Fibroblast of the conjunctiva (primary cell): ENCODE results near the gene PRKAG3.
"Not testable (repeated sequence)": the region's sequence is repeated elsewhere in the genome, so short reads cannot be mapped to it uniquely, and the experiment has no call there.

Experiments used
- DNase-seq: peaks from one replicate; pipeline ENCODE4 v3.0.0-alpha.2; 2010; ENCODE audit warnings: low read depth

The PRKAG3 gene

DNA sequence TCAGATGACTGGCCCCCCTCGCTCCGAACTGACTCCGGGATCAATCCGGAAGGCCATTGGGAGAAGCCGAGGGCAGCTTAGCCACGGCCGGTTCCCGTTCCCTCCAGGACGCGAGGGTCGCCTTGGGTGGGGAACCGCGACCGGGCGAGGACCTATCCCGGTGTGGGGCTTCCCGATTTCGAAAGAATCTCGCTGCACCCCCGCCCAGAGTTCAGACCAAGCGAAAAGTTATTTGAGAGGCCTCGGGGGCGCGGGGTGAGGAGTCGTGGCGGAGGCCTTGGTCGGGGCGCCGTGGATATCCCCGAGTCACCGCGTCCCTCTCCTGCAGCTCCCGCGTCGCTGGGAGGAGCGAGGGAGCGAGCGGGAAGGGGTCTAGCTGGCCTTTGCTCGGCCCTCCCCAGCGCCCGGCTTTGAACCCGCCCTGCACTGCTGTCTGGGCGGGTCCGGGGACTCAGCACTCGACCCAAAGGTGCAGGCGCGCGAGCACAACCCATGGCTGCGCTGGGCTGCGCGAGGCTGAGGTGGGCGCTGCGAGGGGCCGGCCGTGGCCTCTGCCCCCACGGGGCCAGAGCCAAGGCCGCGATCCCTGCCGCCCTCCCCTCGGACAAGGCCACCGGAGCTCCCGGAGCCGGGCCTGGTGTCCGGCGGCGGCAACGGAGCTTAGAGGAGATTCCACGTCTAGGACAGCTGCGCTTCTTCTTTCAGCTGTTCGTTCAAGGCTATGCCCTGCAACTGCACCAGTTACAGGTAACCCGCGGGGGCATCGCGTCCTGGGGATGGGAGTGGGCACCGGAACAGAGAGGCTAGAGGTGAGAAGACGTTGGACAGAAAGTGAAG, 49.7 kb downstream of the PRKAG3 start, which contains the start of gene CYP27A1:
Gene CYP27A1, plus strand, starts transcription at position 457 of the 837 bp plus-strand sequence. Its CDS starts 36 bp downstream, at position 493.
- no peak for DNase-seq

DNA sequence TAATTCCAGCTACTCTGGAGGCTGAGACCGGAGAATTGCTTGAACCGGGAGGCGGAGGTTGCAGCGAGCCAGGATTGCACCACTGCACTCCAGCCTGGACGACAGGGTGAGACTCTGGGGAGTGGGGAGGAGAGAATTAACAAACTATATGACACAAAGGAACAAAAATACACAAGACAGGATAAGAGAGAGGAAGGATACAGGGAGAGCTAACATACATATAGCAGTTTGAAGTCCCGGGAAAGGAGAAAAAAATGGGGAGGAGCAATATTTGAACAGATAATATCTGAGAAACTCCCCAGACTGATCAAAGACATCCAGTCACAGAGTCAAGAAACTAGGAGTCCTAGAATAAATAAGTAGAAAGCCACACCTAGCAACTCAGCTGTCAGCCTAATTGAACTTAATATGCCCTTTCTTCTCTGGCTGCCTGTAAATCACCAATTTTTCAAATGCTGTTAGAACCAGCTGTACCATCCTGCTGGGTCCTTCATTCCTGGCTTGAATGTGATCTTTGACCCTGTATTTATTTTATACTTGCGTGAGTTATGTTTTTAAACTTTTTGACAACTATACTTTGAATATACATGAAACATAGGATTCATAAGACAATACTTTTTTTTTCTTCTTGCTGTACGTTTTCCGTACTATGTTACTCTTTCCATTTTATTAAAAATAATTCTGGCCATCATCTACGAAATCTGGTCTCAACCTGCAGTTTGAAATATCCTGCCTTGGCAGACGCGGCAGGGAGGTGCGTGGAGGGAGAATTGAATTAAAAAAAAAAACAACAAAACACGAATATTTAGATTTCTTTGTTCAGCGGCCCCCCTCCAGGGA, 50.5 kb downstream of the PRKAG3 start:
- no peak for DNase-seq

DNA sequence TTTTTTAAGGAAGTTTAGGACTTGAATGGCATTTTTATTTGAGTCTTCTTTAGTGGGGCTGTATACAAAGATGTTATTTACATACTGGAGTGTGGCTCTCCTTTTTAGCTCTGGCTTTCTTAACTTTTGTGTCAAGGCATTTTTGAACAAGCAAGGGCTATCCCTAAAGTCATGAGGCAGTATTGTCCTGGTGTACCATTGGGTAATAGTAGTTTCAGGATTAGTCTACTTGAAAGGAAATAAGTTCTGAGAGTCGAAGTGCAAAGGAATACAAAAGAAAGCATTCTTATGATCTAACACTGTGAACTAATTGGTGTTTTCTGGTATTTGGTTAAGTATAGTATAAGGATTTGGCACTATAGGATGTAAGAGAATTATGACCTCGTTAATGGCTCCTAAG, 51.6 kb downstream of the PRKAG3 start:
- DNase-seq, result no peak

DNA sequence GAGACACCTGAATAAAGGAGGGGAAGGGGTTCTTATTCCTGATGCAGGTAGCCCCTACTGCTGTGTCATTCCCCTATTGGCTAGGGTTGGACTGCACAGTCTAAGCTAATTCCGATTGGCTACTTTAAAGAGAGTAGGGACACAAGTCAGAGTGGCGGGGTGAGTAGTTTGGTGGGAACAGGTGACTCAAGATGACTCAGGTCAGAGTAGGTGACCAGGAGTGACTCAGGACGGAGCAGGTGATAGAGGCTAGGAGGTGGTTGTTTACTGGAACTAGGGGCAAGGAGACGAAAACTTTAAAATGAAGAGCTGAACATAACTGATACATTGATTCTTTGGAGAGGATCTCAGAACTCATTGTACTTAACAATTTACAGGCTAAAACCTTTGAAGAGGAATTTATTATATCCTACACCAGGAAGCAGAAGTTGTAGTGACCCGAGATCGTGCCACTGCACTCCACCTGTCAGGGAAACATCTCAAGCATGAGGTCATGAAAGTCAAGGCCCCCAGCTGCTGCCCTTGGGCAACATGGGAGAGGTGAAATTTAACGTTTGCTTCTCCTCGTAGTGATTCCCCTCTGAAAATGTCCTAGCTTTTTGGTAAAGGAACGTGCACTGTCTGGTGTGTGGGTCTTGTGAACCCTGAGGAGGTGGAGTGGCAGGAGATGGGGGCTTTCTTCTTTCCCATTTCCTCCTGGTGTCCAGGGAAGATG, 54.2 kb downstream of the PRKAG3 start:
- no peak for DNase-seq

DNA sequence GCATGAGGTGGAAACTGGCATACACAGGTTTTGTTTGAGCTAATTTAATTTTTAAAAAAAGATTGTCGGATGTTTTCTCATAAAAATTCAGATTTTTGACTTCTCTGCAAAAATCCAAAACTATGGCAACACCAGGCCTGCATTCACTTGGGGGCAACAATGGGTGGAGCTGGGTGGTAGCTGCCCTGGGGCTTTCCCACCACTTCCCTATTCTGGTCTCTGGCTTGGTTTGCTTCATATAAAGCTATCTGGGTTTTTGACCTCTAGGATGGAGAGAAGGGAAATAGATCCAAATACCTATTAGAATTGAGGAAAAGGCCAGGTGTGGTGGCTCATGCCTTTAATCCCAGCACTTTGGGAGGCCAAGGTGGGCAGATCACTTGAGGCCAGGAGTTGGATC, 55.1 kb downstream of the PRKAG3 start:
- no peak for DNase-seq

DNA sequence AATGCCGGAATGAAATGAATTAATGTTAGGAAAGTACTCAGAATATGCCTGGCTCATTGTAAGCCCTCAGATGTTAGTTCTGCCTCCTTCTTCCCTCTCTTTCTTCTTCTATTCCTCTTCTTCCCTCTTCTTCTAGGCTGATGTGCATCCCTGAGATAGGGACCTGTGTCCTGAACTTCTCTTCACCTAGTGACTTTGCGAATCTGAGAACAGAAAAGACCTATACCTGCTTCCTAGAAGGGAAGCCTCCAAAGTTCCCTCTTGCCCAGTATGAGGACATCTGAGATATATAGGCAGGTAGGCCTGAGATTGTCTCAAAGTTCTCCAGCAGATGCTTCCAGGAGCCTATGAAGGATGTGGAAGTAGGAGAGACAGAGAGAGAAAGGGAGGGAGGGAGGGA, 57.7 kb downstream of the PRKAG3 start:
- no peak for DNase-seq

DNA sequence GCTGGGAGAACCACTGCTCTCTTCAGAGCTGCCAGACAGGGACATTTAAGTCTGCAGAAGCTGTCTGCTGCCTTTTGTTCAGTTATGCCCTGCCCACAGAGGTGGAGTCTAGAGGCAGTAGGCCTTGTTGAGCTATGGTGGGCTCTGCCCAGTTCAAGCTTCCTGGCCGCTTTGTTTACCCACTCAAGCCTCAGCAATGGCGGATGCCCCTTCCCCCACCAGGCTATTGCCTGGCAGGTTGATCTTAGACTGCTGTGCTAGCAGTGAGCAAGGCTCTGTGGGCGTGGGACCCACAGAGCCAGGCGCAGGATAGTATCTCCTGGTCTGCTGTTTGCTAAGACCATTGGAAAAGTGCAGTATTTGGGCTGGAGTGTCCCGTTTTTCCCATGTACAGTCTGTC, 58.8 kb downstream of the PRKAG3 start:
- DNase-seq, result not testable (repeated sequence)
